PC-9 (cell line): ENCODE results near the gene RANGAP1.

Experiments
- CTCF ChIP-seq: fragments of 200-600 bp; sonication (generic); conservative IDR thresholded peaks from 2 replicates; pipeline ENCODE4 v1.6.1; 2017; ENCODE audit warnings: mixed run types, antibody characterized with exemption, mild to moderate bottlenecking, moderate library complexity
- EZH2 ChIP-seq: fragments of 200-600 bp; sonication (generic); IDR thresholded peaks from 2 replicates; pipeline ENCODE4 v1.8.0; 2017; ENCODE audit warnings: antibody characterized with exemption, low read depth

GRCh38 chr22:41230401-41230785 lies 55.6 kb downstream of the RANGAP1 start:
- TF ChIP-seq CTCF, result no peak
- no peak for TF ChIP-seq EZH2
